MM.1S (cell line): ENCODE results near the gene DNAJC3.

ENCODE experiments used
- CTCF ChIP-seq: fragments of 300-600 bp; sonication (generic); IDR thresholded peaks from 2 replicates; pipeline ENCODE4 v1.5.1; 2016; ENCODE audit warnings: antibody characterized with exemption, low read length, mixed read lengths
- EZH2 ChIP-seq: fragments of 300-600 bp; sonication (generic); optimal IDR thresholded peaks from 2 replicates; pipeline ENCODE3; 2017; ENCODE audit warnings: low read depth, mild to moderate bottlenecking, antibody characterized with exemption, low read length, mixed read lengths
- EZH2phosphoT487 ChIP-seq: fragments of 300-600 bp; sonication (generic); IDR thresholded peaks from 2 replicates; pipeline ENCODE4 v1.6.1; 2018; ENCODE audit warnings: antibody characterized with exemption, low read length

- no peak for TF ChIP-seq EZH2
- no peak for TF ChIP-seq CTCF
- no peak for TF ChIP-seq EZH2phosphoT487
Measured at GRCh38 chr13:95833126-95833525, 156.2 kb downstream of the DNAJC3 start.
